Lower leg skin (tissue), 4 donors: ENCODE results near the gene HSPA12B. TPM values are rescaled to one million over a fixed set of nuclear protein-coding genes. Genes with fewer than 3 reads are reported as not detected.

ENCODE experiments used
- DNase-seq, 2 donors: peaks; one replicate each; pipeline ENCODE4 v3.0.0-alpha.2; 2019; ENCODE audit warnings: low spot score in 2 of 2
- H3K4me3 ChIP-seq: fragments of 200-600 bp; sonication (generic); 2 replicates; pipeline ENCODE4 v1.5.1; 2017; ENCODE audit warnings: mild to moderate bottlenecking, low read depth; ENCODE audit not compliant: poor library complexity, severe bottlenecking
- CTCF ChIP-seq, 3 donors: fragments of 450-650 bp; IDR thresholded peaks; one replicate each; pipeline ENCODE4 v1.5.1; 2016; ENCODE audit warnings: antibody characterized with exemption in 3 of 3, mild to moderate bottlenecking in 3 of 3, moderate library complexity in 2 of 3
- POLR2A ChIP-seq, 2 donors: fragments of 450-650 bp; IDR thresholded peaks; one replicate each; pipeline ENCODE4 v1.6.1; 2016 to 2017; ENCODE audit warnings: antibody characterized with exemption in 2 of 2, mild to moderate bottlenecking in 1 of 2, moderate library complexity in 1 of 2
- WGBS, 2 donors: methylation state at CpG; one replicate each; pipeline ENCODE4 v1.1.5; 2018; 5-methylcytosine and 5-hydroxymethylcytosine counted together
- intact Hi-C: fragments of 100-400 bp; cut with DNase I; formaldehyde crosslinking; loops from one replicate; pipeline ENCODE4 v1.15.0; 2023; ENCODE audit warnings: low total_unique reads
- total RNA-seq, 4 donors: library from RNA; depleted of rRNA; stranded (reverse); fragments of >200 nt; gene quantifications; one replicate each; pipeline ENCODE4 v1.1.0, GENCODE V29; 2016

Gene HSPA12B
- total RNA-seq, 4 donors from 2014 or later, result 4.0 to 6.0 (median 5.7) TPM

DNA sequence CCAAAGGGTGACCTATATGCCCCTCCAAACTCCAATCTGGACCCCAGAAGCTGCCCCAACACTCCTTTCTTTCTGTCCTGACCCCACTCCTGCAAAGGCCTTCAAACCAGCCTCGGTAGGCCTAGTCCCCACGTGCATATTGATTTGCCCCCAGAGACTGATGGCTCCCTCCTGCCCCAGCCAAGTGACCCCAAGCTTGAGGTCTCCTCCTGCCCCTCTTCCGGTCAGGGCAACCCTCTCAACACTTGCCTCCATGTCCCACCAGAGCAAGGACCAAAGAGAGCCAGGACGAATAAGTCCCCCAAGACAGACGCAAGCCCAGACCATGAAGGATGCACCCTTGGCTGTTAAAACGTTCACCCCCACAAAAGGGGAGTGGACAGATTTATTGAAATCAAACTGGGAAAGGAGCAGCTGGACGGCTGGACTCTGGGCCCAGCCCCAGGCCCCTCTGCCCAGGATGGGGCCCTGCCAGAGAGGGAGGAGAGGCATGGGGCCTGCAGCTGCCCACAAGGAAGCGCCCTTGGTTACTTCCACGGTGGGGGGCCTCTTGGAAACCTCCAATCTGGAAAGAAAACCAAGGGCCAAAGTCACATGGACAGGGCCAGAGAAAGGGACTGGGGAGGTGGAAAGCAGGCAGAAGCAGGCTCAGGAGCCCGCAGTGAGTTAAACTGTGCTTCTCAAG lies 51.2 kb downstream of the HSPA12B start:
- 58 to 62% methylated on average over 10 of the region's 10 CpGs for WGBS, 2 donors
- H3K4me3 ChIP-seq, result no peak overlapping the region
- DNase-seq, result no peak
- no peak for TF ChIP-seq POLR2A (IDR thresholded peaks at IDR 0.05)
- no peak for TF ChIP-seq CTCF (IDR thresholded peaks at IDR 0.05)
- intact Hi-C loops, result no loop called here

- DNase-seq, result no peak
- intact Hi-C loops, result no loop called here
Observed at GRCh38 chr20:3784216-3784853, 51.9 kb downstream of the HSPA12B start.

GRCh38 chr20:3784863-3785239 lies 52.4 kb downstream of the HSPA12B start:
- 66 to 67% methylated on average over 6 of the region's 6 CpGs for WGBS, 2 donors
- no peak for DNase-seq
- peak overlapping the region; percentile 44 for H3K4me3 ChIP-seq
- TF ChIP-seq CTCF (IDR thresholded peaks at IDR 0.05), result no peak
- TF ChIP-seq POLR2A (IDR thresholded peaks at IDR 0.05), result no peak
- intact Hi-C loops, result no loop called here

More at GRCh38 chr20:3784216-3784853, 51.9 kb downstream of the HSPA12B start:
- no peak overlapping the region for H3K4me3 ChIP-seq
- TF ChIP-seq CTCF (IDR thresholded peaks at IDR 0.05) (no peak), POLR2A (IDR thresholded peaks at IDR 0.05) (no peak)
- WGBS, 2 donors, result 58 to 59% methylated on average over 12 to 17 of the region's 17 CpGs

- peak in 1 of 2 donors; percentile 86 for DNase-seq
- WGBS, 2 donors, result 29 to 35% methylated on average over 22 to 27 of the region's 79 CpGs
- intact Hi-C loops, result loop anchor here (2.0 kb wide), 1 partner anchor 35 kb away; the partner anchor contains the start of gene AP5S1
- TF ChIP-seq CTCF (IDR thresholded peaks at IDR 0.05), result no peak
- TF ChIP-seq POLR2A (IDR thresholded peaks at IDR 0.05), result no peak
- H3K4me3 ChIP-seq, result peak overlapping the region; percentile 44
Observed at GRCh38 chr20:3785240-3786125, 53.0 kb downstream of the HSPA12B start.

- intact Hi-C loops, result loop anchor here (2.0 kb wide), 1 partner anchor 35 kb away; the partner anchor contains the start of gene AP5S1
Observed at GRCh38 chr20:3786126-3786484, 53.6 kb downstream of the HSPA12B start.

More at GRCh38 chr20:3786126-3786484, 53.6 kb downstream of the HSPA12B start:
- TF ChIP-seq CTCF (IDR thresholded peaks at IDR 0.05) (no peak), POLR2A (IDR thresholded peaks at IDR 0.05) (no peak)
- WGBS, 2 donors, result 0% methylated on average over 2 of the region's 35 CpGs; no CpG with 5 or more reads in 1 of the 2 donors
- DNase-seq, result peak in 1 of 2 donors; percentile 91
- peak overlapping the region; percentile 44 for H3K4me3 ChIP-seq
